CD4-positive, alpha-beta T cell treated with Interleukin-17A for 4 hours (primary cell): ENCODE results near the gene RAB40C.

ENCODE experiments used
- DNase-seq: peaks from one replicate; pipeline ENCODE4 v3.0.0-alpha.2; 2020; ENCODE audit warnings: mixed read lengths

Gene RAB40C

DNA sequence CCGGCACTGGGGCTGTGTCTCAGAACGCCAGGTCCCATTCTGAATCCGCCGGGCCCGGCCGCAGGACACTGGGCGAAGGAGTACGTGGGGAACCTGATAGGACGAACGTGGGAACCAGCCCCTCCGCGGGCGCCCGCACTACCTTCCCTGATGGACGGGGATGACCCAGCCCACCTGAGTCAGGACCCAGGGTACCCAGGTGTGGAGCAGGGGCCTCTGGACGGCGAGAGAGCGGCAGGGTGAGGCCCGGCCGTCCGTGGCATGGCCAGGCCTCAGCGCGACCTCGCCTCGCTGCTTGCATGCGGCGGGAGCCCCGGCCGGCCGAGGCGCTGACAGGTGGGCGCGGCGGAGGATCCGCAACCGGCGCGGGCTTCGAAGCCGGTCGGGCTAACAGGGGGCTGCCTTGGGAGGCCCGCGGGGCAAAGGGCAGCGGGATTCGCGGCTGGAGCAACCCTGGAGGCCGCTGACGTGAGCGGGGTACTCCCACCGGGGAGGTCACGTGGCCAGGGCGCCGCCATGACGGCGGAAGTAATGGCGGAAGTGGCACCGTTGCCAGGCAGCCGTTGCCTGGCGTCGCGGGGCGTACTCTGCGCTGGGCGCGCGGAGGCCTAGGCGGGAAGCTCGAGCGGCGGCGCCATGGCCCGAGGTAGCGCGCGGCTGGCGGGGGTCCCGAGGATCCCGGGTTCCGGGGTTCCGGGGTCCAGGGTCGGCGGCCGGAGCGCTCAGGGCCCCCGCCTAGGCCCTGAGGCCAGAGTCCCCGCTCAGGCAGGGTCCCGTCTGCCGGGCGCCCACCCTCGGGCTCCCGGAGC is 59.1 kb downstream of the RAB40C start, which contains the start of gene WDR90:
Gene WDR90 (plus strand): TSS at position 585 of the 809 bp plus-strand sequence. CDS start 52 bp downstream, at position 637.
- peak; percentile 93 for DNase-seq

DNA sequence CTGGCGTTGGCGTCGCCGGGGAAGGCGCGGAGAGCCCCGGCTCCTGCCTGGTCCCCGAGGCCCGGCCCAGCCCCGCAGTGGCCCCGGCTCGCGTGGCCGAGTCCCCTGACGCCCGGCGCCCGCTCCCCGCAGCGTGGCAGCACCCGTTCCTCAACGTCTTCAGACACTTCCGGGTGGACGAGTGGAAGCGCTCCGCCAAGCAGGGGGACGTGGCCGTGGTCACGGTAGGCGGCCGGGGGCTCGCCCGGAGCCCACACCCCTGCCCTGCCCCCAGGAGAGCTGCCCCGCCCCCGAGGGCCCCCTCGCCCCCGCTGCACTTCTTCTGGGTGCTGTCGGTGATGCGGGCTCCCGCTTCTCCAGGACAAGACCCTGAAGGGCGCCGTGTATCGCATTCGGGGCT is 59.8 kb downstream of the RAB40C start:
- no peak for DNase-seq

DNA sequence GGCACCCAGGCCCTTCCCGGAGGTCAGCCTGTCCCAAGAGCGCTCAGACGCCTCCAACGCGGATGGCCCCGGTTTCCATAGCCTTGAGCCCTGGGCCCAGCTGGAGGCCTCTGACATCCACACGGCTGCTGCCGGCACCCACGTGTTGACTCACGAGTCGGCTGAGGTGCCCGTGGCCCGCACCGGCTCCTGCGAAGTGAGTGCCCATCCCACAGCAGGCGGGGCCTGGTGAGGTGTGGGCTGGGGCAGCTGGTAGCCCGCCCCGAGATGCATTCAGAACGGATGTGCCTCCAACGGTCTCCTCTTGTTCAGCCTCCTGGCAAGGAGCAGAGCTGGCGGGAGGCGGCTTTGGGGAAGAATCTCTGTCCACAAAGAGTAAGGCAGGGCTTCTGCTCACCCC is 62.0 kb downstream of the RAB40C start:
- no peak for DNase-seq

DNA sequence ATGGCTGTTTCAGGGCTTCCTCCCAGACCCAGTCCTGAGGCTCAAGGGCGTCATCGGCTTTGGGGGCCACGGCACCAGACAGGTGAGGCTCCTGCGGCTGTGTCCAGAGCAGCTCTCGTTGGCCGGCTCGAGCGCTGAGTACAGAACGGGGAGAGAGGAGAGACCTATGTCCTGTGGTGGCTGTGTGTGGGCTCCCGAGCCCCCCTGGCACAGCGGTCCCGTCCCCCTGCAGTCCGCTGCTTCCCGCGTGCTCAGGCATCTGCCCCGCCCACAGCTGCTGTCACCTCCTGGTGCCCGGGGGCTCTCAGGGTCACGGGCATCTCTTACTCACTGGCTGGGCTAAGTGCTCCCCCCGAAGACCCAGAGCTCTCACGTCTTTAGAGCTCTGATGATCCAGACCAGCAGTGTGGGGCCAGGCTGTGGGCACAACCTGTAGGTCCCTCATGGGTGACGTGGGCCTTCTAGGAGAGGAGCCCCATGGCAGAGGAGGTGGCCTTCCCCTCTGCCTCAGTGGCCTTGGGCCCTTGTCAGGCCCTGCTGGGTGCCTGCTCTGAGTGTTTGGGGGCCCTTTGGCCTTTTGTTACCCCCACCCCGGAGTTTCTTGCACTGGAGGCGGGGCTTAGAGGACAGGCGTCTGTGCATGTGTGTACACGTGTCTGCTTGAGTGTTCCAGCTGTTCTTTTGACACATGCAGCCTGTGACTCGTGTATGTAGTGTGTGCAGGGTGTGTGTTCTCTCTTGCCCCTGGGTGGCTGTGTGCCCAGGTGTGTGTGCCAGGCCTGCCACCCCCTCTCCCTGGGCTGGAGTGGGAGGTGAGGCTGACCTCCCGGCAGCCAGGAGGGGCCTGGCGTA is 62.8 kb downstream of the RAB40C start:
- no peak for DNase-seq

DNA sequence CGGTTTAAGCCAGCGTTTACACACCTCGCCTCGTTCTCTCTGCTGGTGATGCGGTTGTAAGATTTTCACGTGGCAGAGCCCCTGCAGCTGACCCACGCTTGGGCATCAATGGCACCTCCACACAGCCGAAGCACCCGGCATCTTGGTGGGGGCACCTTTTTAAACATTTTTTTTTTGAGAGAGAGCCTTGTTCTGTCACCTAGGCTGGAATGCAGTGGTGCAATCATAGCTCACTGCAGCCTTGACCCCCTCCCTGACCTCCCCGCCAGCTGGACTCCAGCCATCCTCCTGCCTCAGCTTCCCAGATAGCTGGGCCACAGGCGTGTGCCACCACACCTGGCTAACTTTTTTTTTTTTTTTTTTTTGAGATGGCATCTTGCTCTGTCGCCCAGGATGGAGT is 64.2 kb downstream of the RAB40C start:
- no peak for DNase-seq

DNA sequence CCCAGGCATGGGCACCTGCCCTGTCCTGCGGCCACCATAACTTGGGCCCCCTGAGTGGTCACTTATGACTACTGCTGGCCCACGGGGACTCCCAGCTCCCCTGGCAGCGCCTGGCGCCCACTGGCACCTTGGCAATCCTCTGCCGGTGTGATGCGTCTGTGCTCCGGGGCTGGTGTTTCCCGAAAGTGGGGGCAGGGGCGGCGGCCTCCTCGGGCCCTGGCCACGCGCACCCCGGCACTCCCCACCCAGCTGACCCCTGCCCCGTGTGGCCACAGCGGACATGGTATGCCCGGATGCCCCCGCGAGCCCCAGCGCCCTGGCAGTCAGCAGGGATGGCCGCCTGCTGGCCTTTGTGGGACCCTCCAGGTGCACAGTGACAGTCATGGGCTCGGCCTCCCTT is 67.6 kb downstream of the RAB40C start:
- no peak for DNase-seq

DNA sequence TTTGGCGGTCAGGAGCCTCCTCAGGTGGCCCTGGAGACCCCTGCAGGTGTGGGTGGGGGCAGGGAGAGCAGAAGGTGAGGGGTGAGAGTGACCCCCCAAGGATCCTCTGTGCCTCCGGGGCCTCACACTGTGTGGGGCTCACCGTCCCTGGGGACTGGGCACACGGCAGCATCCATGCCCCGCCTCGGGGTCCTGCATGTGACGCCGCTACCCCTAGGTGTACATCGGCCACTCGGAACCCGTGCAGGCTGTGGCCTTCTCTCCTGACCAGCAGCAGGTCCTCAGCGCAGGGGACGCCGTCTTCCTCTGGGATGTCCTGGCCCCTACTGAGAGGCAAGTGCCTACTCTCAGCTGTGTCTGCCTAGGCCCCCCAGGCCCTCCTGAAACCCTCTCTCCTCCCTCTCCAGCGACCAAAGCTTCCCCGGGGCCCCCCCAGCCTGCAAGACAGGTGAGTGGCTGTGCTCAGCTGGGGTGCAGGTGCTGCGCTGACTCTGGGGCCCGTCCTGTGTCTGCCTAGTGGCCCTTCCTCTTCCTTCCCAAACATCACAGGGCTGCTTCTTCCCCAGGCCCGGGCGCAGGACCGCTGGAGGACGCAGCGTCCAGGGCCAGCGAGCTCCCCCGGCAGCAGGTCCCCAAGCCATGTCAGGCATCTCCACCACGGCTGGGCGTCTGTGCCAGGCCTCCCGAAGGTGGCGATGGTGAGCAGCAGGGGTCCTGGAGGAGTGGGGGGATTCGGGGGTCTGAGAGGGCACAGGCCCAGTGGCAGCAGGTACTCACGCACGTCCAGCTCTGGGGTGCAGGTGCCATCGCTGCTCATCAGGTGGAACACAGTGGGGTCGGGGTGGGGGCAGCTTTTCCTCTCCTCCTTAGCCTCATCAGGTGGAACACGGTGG is 69.1 kb downstream of the RAB40C start:
- DNase-seq: no peak

DNA sequence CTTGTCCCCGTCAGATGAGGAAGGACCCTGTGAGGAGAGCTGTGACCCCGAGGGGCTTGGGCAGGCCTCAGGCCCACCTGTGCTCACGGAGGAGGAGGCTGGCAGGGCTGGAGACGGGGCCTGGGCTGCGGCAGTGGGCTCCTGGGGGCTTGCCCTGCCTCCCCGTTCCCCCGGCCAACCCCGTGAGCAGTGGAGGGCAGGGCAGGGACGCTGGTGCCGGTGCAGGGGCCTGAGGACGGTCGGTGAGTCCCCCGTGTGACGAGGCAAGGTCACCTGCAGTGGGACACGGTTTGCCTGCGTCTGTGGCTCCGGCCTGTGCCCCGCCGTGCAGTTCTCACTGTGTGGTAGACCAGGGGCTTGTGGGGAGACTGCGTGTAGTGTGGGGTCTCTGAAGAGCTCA is 69.8 kb downstream of the RAB40C start:
- no peak for DNase-seq

DNA sequence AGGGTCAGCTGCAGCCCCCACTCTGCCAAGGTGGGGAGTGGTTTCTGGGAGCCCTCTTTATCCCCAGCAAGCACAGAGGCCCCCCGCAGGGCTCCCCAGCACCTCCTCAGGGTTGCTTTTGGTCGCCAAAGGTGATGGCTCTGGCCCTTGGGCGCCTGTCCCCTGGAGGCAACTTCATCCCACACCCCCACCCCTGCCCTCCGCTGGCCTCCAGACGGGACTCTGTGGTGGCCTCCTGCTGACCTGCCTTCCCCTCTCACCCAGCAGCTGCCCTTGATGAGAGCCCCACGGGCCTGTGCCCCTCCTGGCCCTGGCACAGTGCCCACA is 70.2 kb downstream of the RAB40C start:
- no peak for DNase-seq

DNA sequence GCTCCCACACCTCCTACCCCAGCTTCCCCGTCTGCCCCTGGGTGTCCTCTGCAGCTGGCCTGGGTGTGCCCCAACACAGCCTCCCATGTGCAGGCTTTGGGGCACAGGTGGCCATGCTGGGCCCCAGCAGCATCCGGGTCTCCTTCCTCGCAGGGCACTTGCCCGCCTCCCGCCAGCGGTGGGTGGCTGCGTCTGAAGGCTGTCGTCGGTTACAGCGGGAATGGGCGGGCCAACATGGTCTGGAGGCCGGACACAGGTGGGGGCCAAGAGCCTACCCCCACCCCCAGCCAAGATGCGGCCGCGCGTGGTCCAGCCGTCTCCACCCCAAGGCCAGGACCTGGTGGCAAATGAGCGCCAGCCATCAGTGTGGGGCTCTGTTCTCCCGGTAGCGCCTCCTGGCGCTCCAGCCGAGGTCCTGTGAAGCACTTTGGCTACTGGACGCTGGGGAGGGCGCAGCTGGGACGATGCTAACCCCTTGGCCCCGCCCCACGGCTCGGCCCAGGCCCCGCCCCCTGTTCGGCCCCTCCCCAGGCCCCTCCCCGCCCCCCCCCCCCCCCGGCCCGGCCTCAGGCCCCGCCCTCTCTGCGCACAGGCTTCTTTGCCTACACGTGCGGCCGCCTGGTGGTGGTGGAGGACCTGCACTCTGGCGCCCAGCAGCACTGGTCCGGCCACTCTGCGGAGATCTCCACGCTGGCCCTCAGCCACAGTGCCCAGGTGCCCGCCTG is 70.8 kb downstream of the RAB40C start:
- DNase-seq: peak; percentile 82

DNA sequence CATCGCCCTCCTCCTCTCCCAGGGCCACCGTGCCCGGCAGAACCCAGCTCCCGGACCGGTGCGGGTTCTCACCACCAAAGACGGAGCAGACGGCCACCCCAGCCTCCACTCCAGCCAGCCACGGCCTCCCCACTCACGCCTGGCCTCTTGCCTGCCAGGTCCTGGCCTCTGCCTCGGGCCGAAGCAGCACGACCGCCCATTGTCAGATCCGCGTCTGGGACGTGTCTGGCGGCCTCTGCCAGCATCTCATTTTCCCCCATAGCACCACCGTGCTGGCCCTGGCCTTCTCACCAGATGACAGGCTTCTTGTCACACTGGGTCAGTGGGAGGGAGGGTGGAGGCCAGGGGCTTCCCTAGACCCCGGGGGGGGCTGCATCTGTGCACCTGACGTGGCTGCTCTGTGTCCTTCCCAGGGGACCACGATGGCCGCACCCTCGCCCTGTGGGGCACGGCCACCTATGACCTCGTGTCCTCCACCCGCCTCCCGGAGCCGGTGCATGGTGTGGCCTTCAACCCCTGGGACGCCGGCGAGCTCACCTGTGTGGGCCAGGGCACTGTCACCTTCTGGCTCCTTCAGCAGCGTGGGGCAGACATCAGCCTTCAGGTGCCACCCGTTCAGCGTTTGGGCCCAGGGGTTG is 71.4 kb downstream of the RAB40C start:
- DNase-seq: no peak

DNA sequence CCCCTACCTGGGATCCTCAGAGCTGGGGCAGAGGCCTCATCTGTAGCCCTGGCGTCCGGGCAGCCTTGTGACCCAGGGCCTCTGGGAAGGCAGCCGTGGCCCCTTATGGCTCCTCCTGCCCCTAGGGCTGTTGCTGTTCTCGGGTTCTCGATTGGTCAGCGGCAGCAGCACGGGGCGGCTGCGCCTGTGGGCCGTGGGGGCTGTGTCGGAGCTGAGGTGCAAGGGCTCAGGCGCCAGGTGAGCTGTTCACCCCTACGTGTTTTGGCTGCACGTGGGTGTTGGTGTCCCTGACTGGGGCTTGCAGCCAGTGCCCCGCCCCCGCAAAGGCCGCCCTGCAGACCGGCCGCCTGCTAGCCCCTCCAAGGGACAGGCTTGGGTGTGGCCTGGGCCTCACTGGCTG is 72.2 kb downstream of the RAB40C start:
- no peak for DNase-seq

DNA sequence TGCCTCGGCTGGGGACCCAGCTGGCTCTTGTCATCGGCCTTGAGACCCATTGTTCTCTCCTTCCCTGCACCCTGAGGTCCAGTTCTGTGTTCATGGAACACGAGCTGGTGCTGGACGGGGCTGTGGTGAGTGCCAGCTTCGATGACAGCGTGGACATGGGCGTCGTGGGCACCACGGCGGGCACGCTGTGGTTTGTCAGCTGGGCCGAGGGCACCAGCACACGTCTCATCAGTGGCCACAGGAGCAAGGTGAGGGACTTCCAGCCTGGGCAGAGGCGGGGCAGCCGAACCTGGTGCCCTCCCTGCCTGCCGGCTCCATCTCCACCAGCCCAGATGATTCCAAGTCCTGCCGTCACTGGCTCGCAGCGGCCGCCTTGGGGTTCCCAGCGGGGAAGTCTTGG is 72.7 kb downstream of the RAB40C start:
- DNase-seq: no peak

DNA sequence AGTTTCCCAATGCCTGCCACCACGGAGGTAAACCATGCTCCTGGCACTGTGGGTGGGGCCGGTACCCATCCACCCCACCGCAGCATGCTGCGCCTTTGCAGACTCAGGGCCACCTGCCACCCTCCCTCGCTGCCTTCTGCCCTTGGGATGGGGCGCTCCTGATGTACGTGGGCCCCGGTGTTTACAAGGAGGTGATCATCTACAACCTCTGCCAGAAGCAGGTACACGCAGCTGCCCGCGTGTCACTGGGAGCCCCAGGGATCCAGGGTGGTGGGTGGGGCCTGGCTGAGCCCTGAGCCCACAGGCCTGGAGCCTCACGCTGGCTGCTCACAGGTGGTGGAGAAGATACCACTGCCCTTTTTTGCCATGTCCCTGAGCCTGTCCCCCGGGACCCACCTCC is 76.7 kb downstream of the RAB40C start:
- no peak for DNase-seq

DNA sequence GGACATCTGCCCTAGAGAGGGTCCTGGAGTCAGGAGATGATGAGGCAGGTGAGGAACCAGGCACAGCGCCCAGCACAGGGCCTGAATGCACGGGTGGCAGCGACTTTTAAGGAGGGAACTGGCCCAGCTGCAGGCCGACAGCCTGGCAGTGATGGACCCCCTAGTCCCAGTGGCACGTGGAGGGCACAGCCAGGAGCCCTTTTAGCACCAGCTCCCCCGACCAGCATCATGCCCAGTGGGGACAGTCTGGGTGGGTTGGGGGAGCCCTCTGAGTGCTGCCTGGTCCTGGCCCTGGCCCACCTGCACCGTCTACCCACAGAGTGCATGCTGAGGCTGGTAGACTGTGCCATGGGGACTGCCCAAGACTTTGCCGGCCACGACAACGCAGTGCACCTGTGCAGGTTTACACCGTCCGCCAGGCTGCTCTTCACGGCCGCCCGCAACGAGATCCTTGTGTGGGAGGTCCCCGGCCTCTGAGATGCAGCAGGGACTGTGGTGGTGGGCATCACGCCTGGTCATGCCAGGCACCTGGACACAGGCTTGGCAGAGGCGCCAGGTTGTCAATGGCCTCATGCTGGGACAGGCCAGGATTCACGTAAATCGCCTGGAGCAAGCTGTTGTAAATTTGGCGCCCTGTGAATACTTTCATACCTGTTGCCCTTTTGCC is 77.4 kb downstream of the RAB40C start:
- DNase-seq: no peak

DNA sequence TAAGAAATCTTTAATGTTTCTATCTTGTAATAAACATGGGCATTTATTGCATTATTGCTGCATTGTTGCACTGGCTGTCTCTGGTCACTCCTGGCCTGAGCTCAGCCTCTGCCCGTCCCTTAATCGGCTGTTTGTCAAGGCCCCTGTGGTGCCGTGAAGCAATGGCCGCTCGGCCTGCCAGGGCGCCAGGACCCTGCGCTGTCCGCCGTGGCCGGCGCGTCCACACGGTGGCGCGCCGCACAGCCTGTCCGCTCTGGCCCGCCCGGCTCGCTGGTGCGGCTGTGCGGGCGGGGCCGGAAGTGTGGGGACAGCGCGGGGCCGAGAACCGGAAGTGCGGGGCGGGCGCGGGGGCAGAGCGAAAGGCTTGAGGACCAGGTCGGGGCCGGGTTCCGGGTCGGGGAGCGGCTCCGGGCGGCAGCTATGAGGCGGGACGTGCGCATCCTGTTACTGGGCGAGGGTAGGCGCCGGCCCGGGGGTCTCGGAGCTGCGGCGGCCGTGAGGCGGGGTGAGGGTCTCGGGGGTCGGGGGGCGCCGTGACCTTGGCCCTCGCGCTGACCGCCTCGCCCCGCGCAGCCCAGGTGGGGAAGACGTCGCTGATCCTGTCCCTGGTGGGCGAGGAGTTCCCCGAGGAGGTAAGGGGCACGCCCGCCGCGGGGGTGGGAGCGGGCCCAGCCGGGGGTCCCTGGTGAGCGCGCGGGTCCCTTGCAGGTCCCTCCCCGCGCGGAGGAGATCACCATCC is 78.1 kb downstream of the RAB40C start, which contains the start of gene RHOT2:
Gene RHOT2 (plus strand): TSS at position 353 of the 739 bp plus-strand sequence. CDS start 68 bp downstream, at position 421.
- peak; percentile 95 for DNase-seq

DNA sequence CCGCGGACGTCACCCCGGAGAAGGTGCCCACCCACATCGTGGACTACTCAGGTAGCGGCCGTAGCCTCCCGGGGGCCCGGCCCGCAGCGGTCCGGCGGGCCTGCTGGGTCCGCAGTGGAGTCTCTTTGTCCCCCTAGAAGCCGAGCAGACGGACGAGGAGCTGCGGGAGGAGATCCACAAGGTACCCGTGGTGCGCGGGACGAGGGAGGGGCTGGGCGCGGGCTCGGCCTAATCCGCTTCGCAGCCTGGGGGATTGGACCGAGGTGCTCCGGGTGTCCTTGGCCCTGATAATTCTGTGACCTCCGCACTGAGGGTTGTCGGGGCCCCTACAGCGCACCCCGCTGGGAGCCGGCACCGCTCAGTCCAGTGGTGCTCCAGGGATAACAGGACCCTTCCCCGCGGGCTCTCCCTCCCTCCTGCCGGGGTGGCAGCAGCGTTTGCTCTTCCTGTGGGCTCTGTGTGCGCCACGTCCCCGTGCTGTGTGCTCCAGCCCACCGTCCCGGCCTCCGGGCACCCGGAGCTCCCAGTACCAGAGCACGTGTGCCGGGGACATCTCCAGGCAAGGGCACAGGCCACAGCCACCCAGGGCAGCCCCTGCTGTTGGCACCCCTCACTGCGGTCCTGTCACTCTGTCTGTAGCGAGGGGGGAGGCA is 78.8 kb downstream of the RAB40C start:
- DNase-seq: no peak

DNA sequence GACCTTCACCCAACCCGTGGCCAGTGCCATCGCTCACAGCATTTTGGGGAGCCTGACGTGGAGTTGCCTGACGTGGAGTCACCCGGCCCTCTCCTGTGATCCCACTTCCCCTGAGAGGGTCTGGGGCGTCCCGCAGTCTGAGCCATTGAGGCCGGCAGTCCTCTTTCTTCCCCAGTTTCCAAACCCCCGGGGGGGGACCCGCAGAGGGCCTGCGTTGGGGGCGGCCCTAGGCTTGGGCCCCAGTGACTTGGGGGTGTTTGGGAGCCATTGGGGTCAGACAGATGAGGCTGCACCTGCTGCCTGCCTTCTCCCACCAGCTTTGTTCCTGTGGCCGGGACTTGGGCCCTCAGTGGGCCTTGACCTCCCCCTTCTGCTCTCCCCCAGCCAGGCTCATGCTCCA is 79.8 kb downstream of the RAB40C start:
- DNase-seq: no peak

DNA sequence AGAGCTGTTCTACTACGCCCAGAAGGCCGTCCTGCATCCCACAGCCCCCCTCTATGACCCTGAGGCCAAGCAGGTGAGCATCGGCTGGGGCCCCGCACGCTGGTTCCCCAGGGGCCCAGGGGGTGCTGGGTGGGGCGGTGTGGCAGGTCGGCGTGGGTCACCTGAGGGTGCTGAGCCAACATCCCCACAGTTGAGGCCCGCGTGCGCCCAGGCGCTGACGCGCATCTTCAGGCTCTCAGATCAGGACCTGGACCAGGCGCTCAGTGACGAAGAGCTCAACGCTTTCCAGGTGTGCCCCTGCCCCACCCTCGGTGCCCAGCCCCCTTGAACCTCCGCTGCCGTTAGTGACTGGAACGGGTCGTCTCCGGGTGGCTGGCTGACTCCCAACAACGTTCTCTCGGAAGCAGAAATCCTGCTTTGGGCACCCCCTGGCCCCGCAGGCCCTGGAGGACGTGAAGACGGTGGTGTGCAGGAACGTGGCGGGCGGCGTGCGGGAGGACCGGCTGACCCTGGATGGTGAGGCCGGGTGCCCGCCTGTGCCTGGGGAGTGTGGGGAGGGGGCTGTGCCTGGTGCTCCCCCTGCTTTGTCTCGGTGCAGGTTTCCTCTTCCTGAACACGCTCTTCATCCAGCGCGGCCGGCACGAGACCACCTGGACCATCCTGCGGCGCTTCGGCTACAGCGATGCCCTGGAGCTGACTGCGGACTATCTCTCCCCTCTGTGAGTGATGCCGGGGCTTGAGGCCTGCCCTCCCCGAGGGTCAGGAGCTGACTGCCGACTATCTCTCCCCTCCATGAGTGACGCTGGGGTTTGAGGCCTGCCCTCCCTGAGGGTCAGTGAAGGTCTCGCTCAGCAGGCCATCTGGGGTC is 80.9 kb downstream of the RAB40C start:
- no peak for DNase-seq
